Panc1 (cell line): ENCODE data around the gene TFAP2A. TPM values are rescaled to one million over a fixed set of nuclear protein-coding genes. Genes with fewer than 3 reads are reported as not detected.
A peak's percentile ranks its signal among the peaks of the same experiment; 100 is the strongest.

Source experiments
- ATAC-seq: fragments of 200-7000 bp; cut with Tn5 transposase; 2 replicates; pipeline ENCODE4 v1.9.1; 2020; ENCODE audit warnings: mild to moderate bottlenecking, moderate library complexity
- BruUV-seq: library from RNA; stranded (reverse); fragments of 400-500 nt; replicated peaks from 2 replicates; lab custom pipeline; 2021; lab: Mats Ljungman, UMichigan
- CTCF ChIA-PET: fragments of 300-600 bp; sonication (Branson Sonifier 250); formaldehyde crosslinking; loops from one replicate; lab custom pipeline; 2022; ENCODE audit warnings: antibody characterized with exemption; lab: Charles Lee
- POLR2A ChIA-PET: fragments of 300-600 bp; sonication (Branson Sonifier 250); formaldehyde crosslinking; loops from one replicate; lab custom pipeline; 2022; ENCODE audit warnings: antibody characterized with exemption; lab: Charles Lee
- DNase-seq: peaks from one replicate; pipeline ENCODE4 v3.0.0-alpha.2; 2010; ENCODE audit warnings: low read depth, low spot score
- H3K27ac ChIP-seq: 2 replicates; pipeline ENCODE4 v1.5.1; 2011; ENCODE audit warnings: mild to moderate bottlenecking, low read length, inconsistent platforms
- H3K27me3 ChIP-seq: fragments of 200-500 bp; sonication (Bioruptor generic); 2 replicates; pipeline ENCODE4 v1.6.0; 2014; ENCODE audit warnings: low read length, inconsistent platforms; ENCODE audit not compliant: control insufficient read depth, insufficient read depth
- H3K36me3 ChIP-seq: fragments of 200-500 bp; sonication (Bioruptor generic); 2 replicates; pipeline ENCODE4 v1.5.1; 2014; ENCODE audit warnings: inconsistent platforms, mild to moderate bottlenecking, low read length, moderate library complexity; ENCODE audit not compliant: control insufficient read depth, insufficient read depth
- H3K4me1 ChIP-seq: 2 replicates; pipeline ENCODE4 v1.5.1; 2011; ENCODE audit warnings: inconsistent platforms, mild to moderate bottlenecking, low read length, moderate library complexity; ENCODE audit not compliant: control insufficient read depth, insufficient read depth
- H3K4me3 ChIP-seq, 2 experiments: 2 replicates each; pipeline ENCODE4 v1.5.1; 2011 to 2012; ENCODE audit warnings: low read depth in 2 of 2, low read length in 2 of 2, mild to moderate bottlenecking in 2 of 2, inconsistent platforms in 1 of 2, moderate library complexity in 1 of 2
- H3K9me3 ChIP-seq: fragments of 200-500 bp; sonication (Bioruptor generic); 2 replicates; pipeline ENCODE4 v1.5.1; 2014; ENCODE audit warnings: low read depth, mild to moderate bottlenecking, inconsistent platforms, low read length, moderate library complexity; ENCODE audit not compliant: control insufficient read depth, insufficient read depth
- POLR2AphosphoS5 ChIP-seq: IDR thresholded peaks from 2 replicates; pipeline ENCODE4 v1.6.1; 2012; ENCODE audit warnings: mild to moderate bottlenecking, low read depth, low read length, moderate library complexity
- REST ChIP-seq, 2 experiments: IDR thresholded peaks; 2 replicates each; pipeline ENCODE4 v1.6.1; 2011 to 2012; ENCODE audit warnings: low read depth in 2 of 2, control low read depth in 1 of 2, low read length in 1 of 2, mild to moderate bottlenecking in 1 of 2, moderate library complexity in 1 of 2; ENCODE audit not compliant: insufficient read depth in 1 of 2
- SIN3A ChIP-seq: IDR thresholded peaks from 2 replicates; pipeline ENCODE4 v1.6.1; 2012; ENCODE audit warnings: low read depth, mild to moderate bottlenecking, low read length, moderate library complexity, borderline replicate concordance; ENCODE audit not compliant: insufficient read depth
- TCF7L2 ChIP-seq: IDR thresholded peaks from 2 replicates; pipeline ENCODE4 v1.6.1; 2011; ENCODE audit warnings: mild to moderate bottlenecking, low read depth, low read length, inconsistent platforms
- in situ Hi-C: cut with HindIII; loops from 2 replicates; pipeline ENCODE4 v1.10.0; 2016; ENCODE audit warnings: low sequenced_read_pairs, low pct_unique_long_range_greater_than_20kb
- intact Hi-C: fragments of 100-400 bp; cut with micrococcal nuclease; formaldehyde crosslinking; loops from one replicate; pipeline ENCODE4 v1.10.0; 2022; ENCODE audit not compliant: unreplicated experiment
- total RNA-seq: library from RNA; stranded (reverse); gene quantifications from one replicate; pipeline ENCODE4 v1.2.1, GENCODE V29; 2021; ENCODE audit not compliant: unreplicated experiment
- TF ChIP-seq, protein P1 (sequence below): fragments of 450-650 bp; IDR thresholded peaks from 2 replicates; pipeline ENCODE4 v1.5.1; 2017; ENCODE audit warnings: mild to moderate bottlenecking

TFAP2A gene
- total RNA-seq, 1 experiment from 2014 or later: 83.9 TPM

GRCh38 chr6:10408457-10408856 is 6.4 kb downstream of the TFAP2A start:
- DNase-seq (no peak), ATAC-seq (no peak)
- peaks cover 47% of the 10 kb centered on the region for H3K4me1 ChIP-seq
- no peaks in the 10 kb centered on the region for H3K9me3 ChIP-seq
- peaks cover 41% of the 10 kb centered on the region for H3K36me3 ChIP-seq
- peak overlapping the region; percentile 96 to 100; a peak in 3 of 4 replicates for H3K4me3 ChIP-seq
- TF ChIP-seq SIN3A: no peak
- no peak for TF ChIP-seq REST (IDR thresholded peaks at IDR 0.05; ENCODE audit: insufficient read depth in 1 of 2, low read depth in 2 of 2, low read length in 1 of 2)
- TF ChIP-seq POLR2AphosphoS5: peak; percentile 36; the same call in 1 of the 2 replicates
- TF ChIP-seq, protein P1, sequence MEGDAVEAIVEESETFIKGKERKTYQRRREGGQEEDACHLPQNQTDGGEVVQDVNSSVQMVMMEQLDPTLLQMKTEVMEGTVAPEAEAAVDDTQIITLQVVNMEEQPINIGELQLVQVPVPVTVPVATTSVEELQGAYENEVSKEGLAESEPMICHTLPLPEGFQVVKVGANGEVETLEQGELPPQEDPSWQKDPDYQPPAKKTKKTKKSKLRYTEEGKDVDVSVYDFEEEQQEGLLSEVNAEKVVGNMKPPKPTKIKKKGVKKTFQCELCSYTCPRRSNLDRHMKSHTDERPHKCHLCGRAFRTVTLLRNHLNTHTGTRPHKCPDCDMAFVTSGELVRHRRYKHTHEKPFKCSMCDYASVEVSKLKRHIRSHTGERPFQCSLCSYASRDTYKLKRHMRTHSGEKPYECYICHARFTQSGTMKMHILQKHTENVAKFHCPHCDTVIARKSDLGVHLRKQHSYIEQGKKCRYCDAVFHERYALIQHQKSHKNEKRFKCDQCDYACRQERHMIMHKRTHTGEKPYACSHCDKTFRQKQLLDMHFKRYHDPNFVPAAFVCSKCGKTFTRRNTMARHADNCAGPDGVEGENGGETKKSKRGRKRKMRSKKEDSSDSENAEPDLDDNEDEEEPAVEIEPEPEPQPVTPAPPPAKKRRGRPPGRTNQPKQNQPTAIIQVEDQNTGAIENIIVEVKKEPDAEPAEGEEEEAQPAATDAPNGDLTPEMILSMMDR: no peak
- CTCF ChIA-PET: no interaction called here
- BruUV-seq: no TSS peak
- in situ Hi-C loops (no loop called here), intact Hi-C loops (no loop called here)
- no peaks in the 10 kb centered on the region for H3K27me3 ChIP-seq
- POLR2A ChIA-PET: no interaction called here
- H3K27ac ChIP-seq: peak overlapping the region; percentile 98

DNA sequence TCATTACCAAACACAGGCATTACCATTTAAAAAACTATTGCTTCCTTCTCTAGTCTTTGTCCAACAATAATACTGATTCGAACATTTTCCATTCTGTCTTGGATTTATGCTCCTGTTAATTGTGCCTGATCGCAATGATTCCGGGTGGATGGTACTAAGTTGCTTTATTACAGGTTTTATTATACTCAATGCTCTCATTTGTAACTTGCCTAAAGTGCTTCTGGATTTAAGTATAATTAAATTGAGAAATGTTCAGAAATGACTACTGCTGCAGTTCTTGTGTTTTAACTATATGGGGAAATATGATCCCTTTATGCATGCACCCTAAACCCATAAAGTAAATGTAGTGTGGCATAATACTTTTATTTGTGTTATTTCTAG is 7.2 kb downstream of the TFAP2A start:
- peaks cover 54% of the 10 kb centered on the region for H3K4me1 ChIP-seq
- peaks cover 44% of the 10 kb centered on the region for H3K36me3 ChIP-seq
- in situ Hi-C loops (no loop called here), intact Hi-C loops (no loop called here)
- DNase-seq: no peak
- H3K4me3 ChIP-seq: peak overlapping the region; percentile 37 to 96
- TF ChIP-seq, protein P1: no peak
- TF ChIP-seq POLR2AphosphoS5: no peak
- no peak for TF ChIP-seq TCF7L2
- no peak for TF ChIP-seq SIN3A
- TF ChIP-seq REST (IDR thresholded peaks at IDR 0.05; ENCODE audit: insufficient read depth in 1 of 2, low read depth in 2 of 2, low read length in 1 of 2): no peak
- POLR2A ChIA-PET: no interaction called here
- no peaks in the 10 kb centered on the region for H3K27me3 ChIP-seq
- H3K27ac ChIP-seq: peak overlapping the region; percentile 98
- BruUV-seq: no TSS peak
- no peak for ATAC-seq
- H3K9me3 ChIP-seq: no peaks in the 10 kb centered on the region
- CTCF ChIA-PET: no interaction called here
